ENCODE data around the gene EML1. TPM values are rescaled to one million over a fixed set of nuclear protein-coding genes. Genes with fewer than 3 reads are reported as not detected.

EML1 gene
- total RNA-seq, 4 donors from 2014 or later: 12.5 to 19.1 (median 16.6) TPM

DNA sequence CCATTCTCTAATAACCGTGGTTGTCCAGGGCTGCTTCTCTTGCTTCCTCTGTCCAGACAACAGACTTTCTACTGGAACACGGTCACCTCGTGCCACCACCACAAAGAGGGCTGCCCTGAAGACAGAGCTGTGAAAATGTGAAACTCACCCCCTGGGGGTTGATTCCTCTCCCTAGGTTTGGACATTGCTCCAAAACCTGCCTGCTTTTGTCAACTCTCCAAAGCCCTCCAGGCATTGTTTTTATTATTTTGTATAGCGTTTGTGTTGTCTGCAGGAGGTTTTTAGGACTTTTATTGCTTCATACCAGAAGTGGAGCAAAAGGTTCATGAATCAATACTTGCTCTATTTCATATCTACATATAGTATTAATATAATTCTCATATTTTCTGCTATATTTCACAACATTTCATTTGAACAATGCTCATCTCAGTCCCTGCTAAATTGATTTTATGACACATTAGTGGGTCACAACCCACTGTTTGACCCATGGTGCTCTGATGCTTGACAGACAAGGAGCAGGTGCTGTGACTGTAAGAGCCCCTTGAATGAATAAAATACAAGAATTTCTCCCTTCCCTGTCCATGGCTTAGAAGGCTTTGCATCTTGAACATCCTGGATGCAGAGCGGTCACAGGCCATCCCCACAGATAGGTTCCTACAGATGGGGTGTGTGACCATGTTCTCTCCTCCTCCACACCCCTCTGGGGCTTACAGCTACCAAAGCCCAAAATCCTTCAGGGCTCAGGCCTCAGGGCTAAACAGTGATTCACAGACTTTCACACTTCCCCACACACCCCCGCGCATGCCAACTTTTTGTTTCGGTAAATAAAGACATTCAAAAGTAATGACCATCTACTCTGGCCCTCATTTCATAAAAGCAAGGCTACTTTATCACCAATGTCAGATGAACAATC is 20.6 kb upstream of the EML1 start:
- no peak overlapping the region for H3K27ac ChIP-seq
- TF ChIP-seq POLR2A (IDR thresholded peaks at IDR 0.05): no peak
- TF ChIP-seq, protein P1, sequence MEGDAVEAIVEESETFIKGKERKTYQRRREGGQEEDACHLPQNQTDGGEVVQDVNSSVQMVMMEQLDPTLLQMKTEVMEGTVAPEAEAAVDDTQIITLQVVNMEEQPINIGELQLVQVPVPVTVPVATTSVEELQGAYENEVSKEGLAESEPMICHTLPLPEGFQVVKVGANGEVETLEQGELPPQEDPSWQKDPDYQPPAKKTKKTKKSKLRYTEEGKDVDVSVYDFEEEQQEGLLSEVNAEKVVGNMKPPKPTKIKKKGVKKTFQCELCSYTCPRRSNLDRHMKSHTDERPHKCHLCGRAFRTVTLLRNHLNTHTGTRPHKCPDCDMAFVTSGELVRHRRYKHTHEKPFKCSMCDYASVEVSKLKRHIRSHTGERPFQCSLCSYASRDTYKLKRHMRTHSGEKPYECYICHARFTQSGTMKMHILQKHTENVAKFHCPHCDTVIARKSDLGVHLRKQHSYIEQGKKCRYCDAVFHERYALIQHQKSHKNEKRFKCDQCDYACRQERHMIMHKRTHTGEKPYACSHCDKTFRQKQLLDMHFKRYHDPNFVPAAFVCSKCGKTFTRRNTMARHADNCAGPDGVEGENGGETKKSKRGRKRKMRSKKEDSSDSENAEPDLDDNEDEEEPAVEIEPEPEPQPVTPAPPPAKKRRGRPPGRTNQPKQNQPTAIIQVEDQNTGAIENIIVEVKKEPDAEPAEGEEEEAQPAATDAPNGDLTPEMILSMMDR (IDR thresholded peaks at IDR 0.05 in 4 of 5, conservative IDR thresholded peaks at IDR 0.05 in 1 of 5): no peak
- in situ Hi-C loops (cut with MboI; ENCODE audit: low sequenced_read_pairs in 4 of 4): no loop called here

DNA sequence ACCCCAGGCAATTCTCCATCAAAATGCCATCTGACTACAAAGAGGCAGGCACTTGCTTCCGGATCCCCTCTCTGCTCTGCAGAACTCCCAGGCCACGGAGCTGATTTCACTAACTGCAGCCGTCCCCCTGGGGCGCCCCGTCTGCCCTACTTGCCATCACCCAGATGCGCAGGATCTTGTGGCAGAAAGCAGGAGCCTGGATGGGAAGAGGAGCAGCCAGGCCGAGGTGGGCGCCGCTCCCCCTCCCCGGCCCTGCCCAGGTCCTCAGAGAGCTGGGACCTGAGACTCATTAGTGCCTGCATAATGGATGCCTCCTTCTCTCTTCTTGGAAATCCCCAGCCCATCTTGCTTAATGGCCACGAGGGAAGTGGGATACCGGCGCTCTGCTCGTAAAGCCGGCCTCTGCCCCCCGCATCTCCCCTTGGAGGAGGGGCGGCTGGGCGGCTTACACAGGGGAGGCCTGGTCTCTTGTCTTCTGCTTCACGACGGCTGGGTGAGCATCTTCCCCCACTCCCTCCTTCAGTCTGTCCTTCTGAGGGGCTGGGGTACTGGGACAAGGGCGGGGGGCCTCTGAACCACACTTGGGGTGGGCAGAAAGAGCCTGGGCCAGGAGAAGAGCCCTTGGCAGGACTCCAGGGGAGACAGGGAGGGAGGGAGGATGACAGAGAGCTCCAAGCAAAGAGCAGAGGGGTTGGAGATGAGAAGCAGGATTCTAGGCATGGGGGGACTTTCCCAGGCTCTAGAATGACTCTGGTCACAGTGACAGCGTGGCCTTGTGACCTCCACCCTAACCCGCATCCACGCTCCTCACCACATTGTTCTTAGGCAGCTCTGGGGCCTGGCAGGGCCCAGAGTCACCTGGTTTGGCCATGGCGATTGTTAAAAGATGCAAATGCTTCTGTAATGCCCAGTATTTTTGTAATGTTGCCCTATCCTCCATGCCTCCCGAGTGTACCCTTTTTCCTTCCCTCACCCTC is 19.4 kb upstream of the EML1 start:
- Histone ChIP-seq H3K27me3 (no peaks in the 10 kb centered on the region), H3K9me3 (no peaks in the 10 kb centered on the region), H3K4me3 (no peak overlapping the region), H3K27ac (no peak overlapping the region), H3K4me1 (peaks cover 8 to 15% of the 10 kb centered on the region in 2 donors), H3K36me3 (no peaks in the 10 kb centered on the region)
- intact Hi-C loops (cut with DNase I; ENCODE audit: low total_unique reads) (no loop called here), in situ Hi-C loops (cut with MboI; ENCODE audit: low sequenced_read_pairs in 4 of 4) (no loop called here)
- no peak for TF ChIP-seq POLR2A (IDR thresholded peaks at IDR 0.05)
- TF ChIP-seq, protein P1 (IDR thresholded peaks at IDR 0.05 in 4 of 5, conservative IDR thresholded peaks at IDR 0.05 in 1 of 5): no peak
- ATAC-seq: no peak
- DNase-seq: no peak

More for the DNA sequence above, 20.6 kb upstream of the EML1 start:
- ATAC-seq (no peak), DNase-seq (no peak)
- Histone ChIP-seq H3K36me3 (no peaks in the 10 kb centered on the region), H3K4me1 (peaks cover 8 to 15% of the 10 kb centered on the region in 2 donors), H3K4me3 (no peak overlapping the region), H3K27me3 (no peaks in the 10 kb centered on the region), H3K9me3 (no peaks in the 10 kb centered on the region)
- intact Hi-C loops (cut with DNase I; ENCODE audit: low total_unique reads): no loop called here

DNA sequence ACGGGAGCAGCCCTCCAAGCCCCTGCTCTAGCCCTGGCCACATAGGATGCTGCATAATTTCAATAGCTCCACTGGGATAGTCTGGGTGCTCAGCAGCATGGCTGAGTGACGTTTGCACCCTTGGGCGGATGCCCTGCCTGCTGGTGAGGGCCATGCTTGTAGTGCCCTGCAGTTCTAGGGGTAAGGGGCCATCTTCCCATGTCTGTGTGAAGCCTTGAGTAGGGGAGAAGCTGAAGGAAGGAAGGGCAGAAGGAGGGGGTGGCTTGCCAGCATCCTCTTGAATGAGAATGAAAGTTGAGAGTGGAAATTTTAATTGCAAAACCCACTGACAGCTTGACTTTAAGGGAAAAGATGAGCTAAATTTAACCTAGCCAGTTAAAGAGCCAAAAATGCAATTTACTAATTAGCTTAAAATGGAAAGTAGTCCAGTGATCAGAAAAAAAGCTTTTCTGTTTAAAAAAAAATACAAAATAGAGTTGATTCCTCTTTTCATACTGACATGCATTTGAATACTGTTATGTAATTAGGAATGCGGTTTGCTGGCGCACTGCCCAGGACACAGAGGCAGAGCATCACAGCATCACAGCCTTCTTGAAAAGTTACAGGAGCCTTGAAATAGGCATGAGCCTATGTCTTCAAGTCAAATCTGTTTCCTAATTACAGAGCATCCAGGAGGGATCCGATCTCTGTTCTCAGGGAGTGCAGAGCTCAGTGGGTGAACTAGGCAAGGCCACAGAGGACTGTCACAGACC is 18.5 kb upstream of the EML1 start:
- no peak overlapping the region for H3K27ac ChIP-seq
- intact Hi-C loops (cut with DNase I; ENCODE audit: low total_unique reads): no loop called here
- DNase-seq: no peak

DNA sequence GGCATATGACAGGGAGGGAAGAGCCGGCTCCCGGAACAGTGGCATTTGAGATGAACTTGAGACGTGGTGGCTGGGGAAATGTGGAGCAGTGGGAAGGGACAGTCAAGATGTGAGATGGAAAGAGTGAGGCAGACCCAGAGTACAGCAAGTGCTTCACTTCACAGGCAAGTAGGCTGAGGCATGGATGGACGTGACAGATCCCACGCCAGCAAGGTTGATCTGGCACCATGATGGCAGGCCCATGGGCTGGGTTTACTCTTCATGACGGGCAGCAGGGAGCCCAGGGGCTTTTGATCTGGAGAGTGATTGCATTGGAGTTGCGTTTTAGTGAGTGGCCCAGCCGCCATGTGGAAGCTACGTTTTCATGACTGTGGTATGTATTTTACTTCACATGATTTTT is 17.9 kb upstream of the EML1 start:
- H3K27ac ChIP-seq: no peak overlapping the region
- no peaks in the 10 kb centered on the region for H3K36me3 ChIP-seq
- ATAC-seq: no peak
- no peak overlapping the region for H3K4me3 ChIP-seq
- in situ Hi-C loops (cut with MboI; ENCODE audit: low sequenced_read_pairs in 4 of 4) (no loop called here), intact Hi-C loops (cut with DNase I; ENCODE audit: low total_unique reads) (no loop called here)
- no peaks in the 10 kb centered on the region for H3K9me3 ChIP-seq
- TF ChIP-seq POLR2A (IDR thresholded peaks at IDR 0.05): no peak
- TF ChIP-seq, protein P1 (IDR thresholded peaks at IDR 0.05 in 4 of 5, conservative IDR thresholded peaks at IDR 0.05 in 1 of 5): no peak
- no peaks in the 10 kb centered on the region for H3K27me3 ChIP-seq
- no peak for DNase-seq
- H3K4me1 ChIP-seq: peaks cover 8 to 15% of the 10 kb centered on the region in 2 donors

More for the DNA sequence above, 18.5 kb upstream of the EML1 start:
- peaks cover 8 to 15% of the 10 kb centered on the region in 2 donors for H3K4me1 ChIP-seq
- in situ Hi-C loops (cut with MboI; ENCODE audit: low sequenced_read_pairs in 4 of 4): no loop called here
- H3K4me3 ChIP-seq: no peak overlapping the region
- H3K36me3 ChIP-seq: no peaks in the 10 kb centered on the region
- TF ChIP-seq POLR2A (IDR thresholded peaks at IDR 0.05): no peak
- TF ChIP-seq, protein P1 (IDR thresholded peaks at IDR 0.05 in 4 of 5, conservative IDR thresholded peaks at IDR 0.05 in 1 of 5): no peak
- no peak for ATAC-seq
- no peaks in the 10 kb centered on the region for H3K9me3 ChIP-seq
- no peaks in the 10 kb centered on the region for H3K27me3 ChIP-seq

Data from gastrocnemius medialis (tissue), 4 donors.